NCI-H526 treated with DMSO at 0.1 percent for 48 hours (cell line): ENCODE results near the gene IL21.
"Not testable (repeated sequence)": the region's sequence is repeated elsewhere in the genome, so short reads cannot be mapped to it uniquely, and the experiment has no call there.

Source experiments
- DNase-seq: peaks from one replicate; lab custom pipeline; 2025; lab: John Stamatoyannopoulos, UW

IL21 gene

DNA sequence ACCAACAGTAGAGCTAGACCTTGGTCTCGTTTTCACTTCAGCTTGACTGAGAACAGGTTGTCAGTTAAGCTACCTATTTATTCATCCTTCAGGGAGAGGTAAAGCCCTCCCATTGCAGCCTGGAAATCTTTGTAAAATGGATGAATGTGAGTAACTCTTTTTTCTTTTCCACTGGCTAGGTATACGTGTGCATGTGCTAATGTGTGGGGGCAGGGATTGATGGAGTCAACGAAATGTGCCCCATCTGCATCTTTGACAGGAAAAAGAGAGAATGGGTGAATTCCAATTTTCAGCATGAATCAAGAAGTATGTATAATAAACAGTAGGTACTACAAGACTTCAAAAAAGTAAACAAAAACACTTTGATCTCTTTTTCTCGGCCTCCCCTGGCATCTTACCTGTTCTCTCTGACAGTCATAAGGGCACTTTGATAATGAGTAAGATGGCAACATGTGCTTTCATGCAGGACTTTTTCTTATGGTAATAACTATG, at the start of gene IL21:
TSS of gene IL21 (minus strand) at position 51 of the 492 bp plus-strand sequence. CDS start 55 bp downstream, outside the sequence.
- DNase-seq = no peak

DNA sequence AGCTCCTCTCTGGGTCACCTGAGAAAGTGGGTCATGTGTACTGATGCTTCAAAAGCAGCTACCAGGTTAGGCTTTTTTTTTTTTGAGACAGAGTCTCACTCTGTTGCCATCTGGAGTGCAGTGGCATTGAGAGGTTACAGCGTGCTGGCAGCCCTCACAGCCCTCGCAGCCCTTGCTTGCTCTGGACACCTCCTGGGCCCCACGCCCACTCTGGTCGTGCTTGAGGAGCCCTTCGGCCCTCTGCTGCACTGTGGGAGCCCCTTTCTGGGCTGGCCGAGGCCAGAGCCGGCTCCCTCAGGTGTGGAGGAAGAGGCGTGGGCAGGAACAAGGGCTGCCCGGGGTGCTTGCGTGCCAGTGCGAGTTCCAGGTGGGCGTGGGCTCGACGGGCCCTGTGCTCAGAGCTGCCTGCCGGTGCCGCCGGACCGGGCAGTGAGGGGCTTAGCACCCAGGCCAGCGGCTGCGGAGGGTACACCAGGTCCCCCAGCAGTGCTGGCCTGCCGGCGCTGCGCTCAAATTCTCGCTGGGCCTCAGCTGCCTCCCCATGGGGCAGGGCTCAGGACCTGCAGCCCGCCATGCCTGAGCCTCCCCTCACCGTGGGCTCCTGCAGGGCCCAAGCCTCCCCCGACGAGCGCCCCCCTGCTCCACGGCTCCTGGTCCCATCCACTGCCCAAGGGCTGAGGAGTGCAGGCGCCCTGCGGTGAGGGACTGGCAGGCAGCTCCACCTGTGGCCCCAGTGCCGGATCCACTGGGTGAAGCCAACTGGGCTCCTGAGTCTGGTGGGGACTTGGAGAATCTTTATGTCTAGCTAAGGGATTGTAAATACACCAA, 49.3 kb upstream of the IL21 start:
- no peak for DNase-seq

- no peak for DNase-seq
Observed at GRCh38 chr4:122668241-122668640, 47.4 kb upstream of the IL21 start.

- DNase-seq = no peak
Observed at GRCh38 chr4:122666527-122667245, 45.8 kb upstream of the IL21 start.

GRCh38 chr4:122665161-122665929, 44.5 kb upstream of the IL21 start:
- DNase-seq = no peak

- DNase-seq = no peak
Observed at GRCh38 chr4:122663814-122664610, 43.1 kb upstream of the IL21 start.

DNA sequence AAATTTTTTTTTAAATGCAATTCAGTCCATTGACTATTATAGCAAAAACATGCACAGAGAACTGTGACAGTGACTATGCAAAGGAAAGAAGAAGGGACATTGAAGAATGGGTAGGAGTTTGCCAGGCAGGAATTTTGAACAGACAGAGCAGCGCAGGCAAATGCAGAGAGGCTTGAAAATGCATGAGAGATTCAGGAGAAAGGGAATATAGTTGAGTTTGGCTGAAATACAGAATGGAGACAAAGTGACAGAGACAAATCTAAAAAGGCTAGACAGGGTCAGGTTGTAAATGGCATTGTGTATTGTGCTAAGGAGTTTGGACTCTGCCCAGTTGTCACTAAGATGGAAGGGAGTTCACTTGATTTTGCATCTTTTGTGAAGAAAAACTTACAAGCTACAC, 42.4 kb upstream of the IL21 start:
- DNase-seq = no peak

DNA sequence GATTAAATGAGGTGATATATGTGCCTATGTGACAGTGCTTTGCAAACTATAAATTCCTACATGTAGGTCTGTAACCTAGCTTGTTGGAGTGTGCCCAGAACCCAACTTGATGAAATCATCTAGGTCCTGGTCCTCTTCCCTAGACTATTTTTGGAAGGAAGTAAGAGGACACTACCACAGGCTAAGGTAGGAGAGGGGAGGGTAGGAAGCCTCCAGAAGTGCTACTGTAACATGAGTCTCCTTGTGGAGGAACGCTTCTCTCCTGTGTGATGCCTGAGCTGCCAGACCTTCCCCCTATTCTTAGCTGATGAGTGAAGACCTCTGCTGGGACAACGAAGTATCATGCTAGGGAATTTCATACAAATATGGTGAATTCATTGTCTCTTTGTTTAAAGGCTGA, 41.8 kb upstream of the IL21 start:
- DNase-seq = no peak

GRCh38 chr4:122661176-122662160, 40.6 kb upstream of the IL21 start:
- DNase-seq = no peak

- DNase-seq = no peak
Observed at GRCh38 chr4:122658818-122659295, 38.0 kb upstream of the IL21 start.

DNA sequence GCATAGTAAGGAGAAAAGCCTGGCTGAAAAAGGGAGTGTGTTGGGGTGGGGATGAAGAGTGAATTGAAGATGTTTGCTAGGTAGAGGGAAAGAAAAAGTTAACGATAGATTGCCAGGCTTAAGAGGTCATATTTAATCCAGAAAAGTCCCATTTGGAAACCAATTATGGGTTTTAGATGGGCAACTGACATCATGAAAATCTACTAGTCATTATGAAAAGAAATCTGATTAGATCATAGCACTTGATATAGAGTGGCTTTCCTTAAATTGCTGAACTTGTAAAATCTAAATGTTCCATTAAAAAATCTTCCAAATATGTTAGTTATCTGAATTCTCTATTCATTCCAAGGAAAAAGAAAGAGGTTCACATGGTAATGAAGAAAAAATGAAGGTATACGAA, 37.5 kb upstream of the IL21 start:
- DNase-seq = no peak

GRCh38 chr4:122657553-122657952, 36.7 kb upstream of the IL21 start:
- DNase-seq = no peak

GRCh38 chr4:122656583-122656982, 35.7 kb upstream of the IL21 start:
- DNase-seq = not testable (repeated sequence)

- DNase-seq = no peak
Observed at GRCh38 chr4:122652379-122652778, 31.5 kb upstream of the IL21 start.

DNA sequence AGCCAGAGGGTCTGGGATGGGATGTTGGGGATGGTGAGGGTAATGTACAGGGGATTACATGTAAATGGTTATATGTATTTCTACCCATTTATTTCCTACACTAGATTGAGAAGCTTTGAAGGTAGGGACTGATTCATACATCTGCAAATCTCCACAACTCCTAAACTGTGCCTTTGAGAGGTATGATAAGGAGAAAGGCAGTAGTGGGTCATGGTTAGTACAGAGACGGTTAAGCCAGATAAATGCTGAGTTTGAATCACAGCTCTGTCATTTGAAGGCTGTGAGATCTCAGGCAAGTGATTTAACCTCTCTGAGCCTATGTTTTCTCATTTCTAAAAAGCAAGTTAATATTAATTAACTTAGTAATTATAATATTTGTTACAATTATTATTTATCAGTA, 29.3 kb upstream of the IL21 start:
- DNase-seq = no peak

DNA sequence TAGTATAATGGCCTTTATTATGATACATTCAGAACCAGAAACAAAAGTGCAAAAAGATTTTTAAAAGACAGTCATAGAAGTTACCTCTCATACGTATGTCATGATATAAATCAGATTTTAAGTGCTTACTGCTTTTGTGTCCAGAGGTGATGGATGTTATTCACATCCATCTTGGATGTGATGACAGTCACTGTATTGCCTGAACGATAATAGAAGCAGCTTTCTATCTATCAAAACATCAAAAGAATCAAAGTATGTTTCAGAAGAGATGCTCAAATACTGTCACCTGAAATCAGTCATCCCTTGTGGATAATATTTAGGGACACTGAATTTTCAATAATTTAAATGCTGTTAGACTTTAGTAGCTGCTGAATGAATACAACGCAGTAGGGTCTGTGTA, 26.8 kb upstream of the IL21 start:
- no peak for DNase-seq

GRCh38 chr4:122643257-122643656, 22.4 kb upstream of the IL21 start:
- DNase-seq = no peak

DNA sequence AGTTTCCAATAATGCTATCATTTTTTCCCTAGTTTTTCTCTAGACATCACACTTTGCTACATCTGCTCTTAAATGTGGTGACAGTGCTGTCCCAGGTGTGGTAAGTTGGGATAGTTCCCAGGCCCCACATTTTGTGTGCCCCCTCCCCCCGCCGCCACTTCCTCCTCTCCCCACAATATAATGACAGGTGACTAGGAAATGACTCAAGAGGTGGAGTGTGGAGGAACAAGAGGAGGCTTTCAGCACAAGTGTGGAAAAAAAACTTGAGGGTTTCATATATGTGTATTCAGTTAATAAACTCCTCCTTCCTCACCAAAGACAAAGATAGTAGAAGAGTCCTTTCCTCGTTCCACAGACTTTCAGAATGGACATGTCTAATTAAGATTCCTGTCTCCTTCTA, 18.3 kb upstream of the IL21 start:
- DNase-seq = no peak

- no peak for DNase-seq
Observed at GRCh38 chr4:122636697-122637096, 15.8 kb upstream of the IL21 start.

DNA sequence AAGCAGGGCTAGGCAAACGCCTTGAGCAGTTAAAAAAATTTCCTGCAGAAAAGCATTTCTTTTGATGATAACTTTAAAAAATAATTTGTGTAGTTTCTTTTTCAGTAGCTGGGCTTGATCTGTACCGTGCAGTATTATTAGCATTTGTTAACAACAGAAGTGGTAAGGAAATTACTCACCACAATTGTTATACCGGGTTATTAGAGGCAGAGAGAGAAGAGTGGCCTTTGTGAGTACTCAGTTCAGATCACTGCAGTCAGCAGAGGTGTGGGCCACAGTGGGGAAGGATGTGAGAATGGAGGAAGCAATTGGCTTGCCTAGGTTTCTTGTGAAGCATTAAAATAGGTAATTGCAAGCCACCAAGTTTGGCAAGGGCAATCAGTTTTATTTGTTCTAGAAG, 14.3 kb upstream of the IL21 start:
- no peak for DNase-seq
